Esophagus squamous epithelium (tissue), 5 donors: ENCODE data around the gene PON2. TPM values are rescaled to one million over a fixed set of nuclear protein-coding genes. Genes with fewer than 3 reads are reported as not detected.

Experiments
- DNase-seq: peaks from one replicate; lab custom pipeline; 2025; lab: John Stamatoyannopoulos, UW
- H3K27ac ChIP-seq, 4 donors: fragments of 200-600 bp; sonication (generic); one replicate each; pipeline ENCODE4 v1.5.1; 2016 to 2019; ENCODE audit warnings: mild to moderate bottlenecking in 1 of 4
- H3K27me3 ChIP-seq, 4 donors: fragments of 200-600 bp; sonication (generic); 1 replicate in 3 of 4; 2 replicates in 1 of 4; pipeline versions ENCODE4 v1.5.1 to v1.6.0; 2017 to 2021; ENCODE audit warnings: antibody characterized with exemption in 1 of 4
- H3K36me3 ChIP-seq, 3 donors: fragments of 200-600 bp; sonication (generic); one replicate each; pipeline ENCODE4 v1.5.1; 2016 to 2019
- H3K4me1 ChIP-seq, 3 donors: fragments of 200-600 bp; sonication (generic); one replicate each; pipeline ENCODE4 v1.5.1; 2017 to 2019
- H3K4me3 ChIP-seq, 4 donors: fragments of 200-600 bp; sonication (generic); 1 replicate in 3 of 4; 2 replicates in 1 of 4; pipeline ENCODE4 v1.5.1; 2016 to 2019; ENCODE audit warnings: mild to moderate bottlenecking in 2 of 4, moderate library complexity in 1 of 4
- H3K9me3 ChIP-seq, 3 donors: fragments of 200-600 bp; sonication (generic); one replicate each; pipeline ENCODE4 v1.5.1; 2016 to 2019
- CTCF ChIP-seq, 6 experiments: fragments of 450-650 bp in 4 of 6; fragments of 200-600 bp in 2 of 6; sonication (generic) in 2 of 6; IDR thresholded peaks; one replicate each; pipeline ENCODE4 v1.5.1; 2016 to 2019; ENCODE audit warnings: antibody characterized with exemption in 6 of 6, mild to moderate bottlenecking in 4 of 6, moderate library complexity in 4 of 6
- POLR2A ChIP-seq, 4 donors: fragments of 450-650 bp; IDR thresholded peaks; one replicate each; pipeline ENCODE4 v1.6.1; 2017; ENCODE audit warnings: antibody characterized with exemption in 4 of 4, mild to moderate bottlenecking in 4 of 4, moderate library complexity in 3 of 4
- WGBS, 2 donors: methylation state at CpG; one replicate each; pipeline ENCODE4 v1.1.5; 2018; 5-methylcytosine and 5-hydroxymethylcytosine counted together
- intact Hi-C: fragments of 100-400 bp; cut with DNase I; formaldehyde crosslinking; loops from one replicate; pipeline ENCODE4 v1.15.0; 2022
- total RNA-seq, 4 donors: library from RNA; depleted of rRNA; stranded (reverse); fragments of >200 nt; gene quantifications; one replicate each; pipeline ENCODE4 v1.1.0, GENCODE V29; 2016
- donor health status: DM: yes; HTN: yes; CAD: no.

The PON2 gene
- total RNA-seq, 4 donors from 2014 or later: 28.0 to 70.9 (median 52.3) TPM

GRCh38 chr7:95478272-95479037 lies 43.6 kb upstream of the PON2 start:
- no peaks in the 10 kb centered on the region for H3K9me3 ChIP-seq
- H3K36me3 ChIP-seq: no peaks in the 10 kb centered on the region
- intact Hi-C loops: no loop called here
- peaks cover 0 to 28% (median 0%) of the 10 kb centered on the region in 4 donors for H3K27me3 ChIP-seq
- peaks cover 0 to 9% (median 0%) of the 10 kb centered on the region in 3 donors for H3K4me1 ChIP-seq
- 40 to 57% methylated on average over 16 to 18 of the region's 18 CpGs for WGBS, 2 donors
- TF ChIP-seq CTCF (IDR thresholded peaks at IDR 0.05) (peak in 2 of 6 experiments; percentile 10 to 37), POLR2A (IDR thresholded peaks at IDR 0.05) (no peak)
- peak overlapping the region in 1 of 4 donors; percentile 5 for H3K4me3 ChIP-seq
- H3K27ac ChIP-seq: no peak overlapping the region
- no peak for DNase-seq

GRCh38 chr7:95476904-95477594 lies 42.2 kb upstream of the PON2 start:
- intact Hi-C loops: no loop called here
- H3K27ac ChIP-seq: no peak overlapping the region
- WGBS, 2 donors: 10% methylated on average over 11 of the region's 11 CpGs
- DNase-seq: no peak
- no peaks in the 10 kb centered on the region for H3K36me3 ChIP-seq
- peak; percentile 52 to 81 (median 74) for TF ChIP-seq CTCF (IDR thresholded peaks at IDR 0.05)
- TF ChIP-seq POLR2A (IDR thresholded peaks at IDR 0.05): no peak
- no peak overlapping the region for H3K4me3 ChIP-seq
- peaks cover 0 to 18% (median 0%) of the 10 kb centered on the region in 4 donors for H3K27me3 ChIP-seq
- H3K4me1 ChIP-seq: peaks cover 0 to 23% (median 9%) of the 10 kb centered on the region in 3 donors
- no peaks in the 10 kb centered on the region for H3K9me3 ChIP-seq

- 74 to 77% methylated on average over 9 of the region's 9 CpGs for WGBS, 2 donors
- no peak for DNase-seq
Observed at GRCh38 chr7:95476072-95476847, 41.4 kb upstream of the PON2 start.

GRCh38 chr7:95473276-95473985 lies 38.6 kb upstream of the PON2 start:
- TF ChIP-seq POLR2A (IDR thresholded peaks at IDR 0.05): no peak
- no peak for TF ChIP-seq CTCF (IDR thresholded peaks at IDR 0.05)
- no peak overlapping the region for H3K4me3 ChIP-seq
- no peaks in the 10 kb centered on the region for H3K9me3 ChIP-seq
- H3K36me3 ChIP-seq: no peaks in the 10 kb centered on the region
- DNase-seq: no peak
- peaks cover 0 to 19% (median 9%) of the 10 kb centered on the region in 3 donors for H3K4me1 ChIP-seq
- peaks cover 0 to 11% (median 0%) of the 10 kb centered on the region in 4 donors for H3K27me3 ChIP-seq
- no peak overlapping the region for H3K27ac ChIP-seq
- 61 to 70% methylated on average over 9 of the region's 9 CpGs for WGBS, 2 donors
- intact Hi-C loops: no loop called here

More at GRCh38 chr7:95476072-95476847, 41.4 kb upstream of the PON2 start:
- Histone ChIP-seq H3K36me3 (no peaks in the 10 kb centered on the region), H3K27ac (no peak overlapping the region), H3K9me3 (no peaks in the 10 kb centered on the region), H3K27me3 (peaks cover 0 to 18% (median 0%) of the 10 kb centered on the region in 4 donors), H3K4me3 (no peak overlapping the region), H3K4me1 (peaks cover 0 to 23% (median 9%) of the 10 kb centered on the region in 3 donors)
- no peak for TF ChIP-seq CTCF (IDR thresholded peaks at IDR 0.05)
- no peak for TF ChIP-seq POLR2A (IDR thresholded peaks at IDR 0.05)
- intact Hi-C loops: no loop called here
